HG03460 (cell line): ENCODE measurements around the gene KCNJ13.
"Not testable (repeated sequence)": the region's sequence is repeated elsewhere in the genome, so short reads cannot be mapped to it uniquely, and the experiment has no call there.

ENCODE experiments used
- ATAC-seq: cut with Tn5 transposase; IDR thresholded peaks from one replicate; pipeline ENCODE4 v1.9.1; 2021; ENCODE audit not compliant: unreplicated experiment

KCNJ13 gene

DNA sequence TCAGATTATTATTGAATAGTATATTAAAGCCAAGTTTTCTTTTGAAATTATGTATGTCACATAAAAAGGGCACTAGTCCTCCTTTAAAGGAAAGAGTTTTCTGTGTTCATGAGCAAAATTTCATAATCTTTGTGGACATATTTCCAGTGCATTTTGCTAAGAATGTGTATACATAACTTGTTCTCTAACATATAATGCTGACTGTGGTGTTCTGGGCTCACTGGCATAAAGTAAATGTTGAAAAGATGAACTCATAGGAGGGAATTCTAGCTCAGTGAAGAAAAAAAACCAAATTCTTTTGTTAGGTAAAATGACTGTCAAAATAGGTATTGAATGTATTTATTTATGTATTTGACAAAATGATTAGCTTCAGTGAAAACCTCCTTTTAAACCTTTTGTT is 6.2 kb downstream of the KCNJ13 start:
- no peak for ATAC-seq

DNA sequence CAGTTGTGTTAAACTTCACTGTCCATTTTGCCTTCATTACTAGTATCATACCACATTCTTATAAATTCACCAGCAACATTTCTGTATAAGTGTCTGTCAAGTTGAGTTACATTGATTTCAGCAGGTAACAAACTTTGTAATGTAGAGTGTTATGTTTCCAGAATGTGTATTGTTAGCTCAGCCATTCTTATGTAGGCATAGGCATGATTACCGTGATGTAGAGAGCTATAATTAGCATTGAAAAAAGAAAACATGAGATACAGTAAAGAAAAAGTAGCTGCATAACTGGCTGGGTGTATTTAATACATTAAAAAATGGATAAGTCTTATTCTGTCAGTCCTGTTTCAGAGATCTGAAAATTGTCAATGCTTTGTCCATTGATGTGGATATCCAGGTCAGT is 8.5 kb downstream of the KCNJ13 start:
- no peak for ATAC-seq

DNA sequence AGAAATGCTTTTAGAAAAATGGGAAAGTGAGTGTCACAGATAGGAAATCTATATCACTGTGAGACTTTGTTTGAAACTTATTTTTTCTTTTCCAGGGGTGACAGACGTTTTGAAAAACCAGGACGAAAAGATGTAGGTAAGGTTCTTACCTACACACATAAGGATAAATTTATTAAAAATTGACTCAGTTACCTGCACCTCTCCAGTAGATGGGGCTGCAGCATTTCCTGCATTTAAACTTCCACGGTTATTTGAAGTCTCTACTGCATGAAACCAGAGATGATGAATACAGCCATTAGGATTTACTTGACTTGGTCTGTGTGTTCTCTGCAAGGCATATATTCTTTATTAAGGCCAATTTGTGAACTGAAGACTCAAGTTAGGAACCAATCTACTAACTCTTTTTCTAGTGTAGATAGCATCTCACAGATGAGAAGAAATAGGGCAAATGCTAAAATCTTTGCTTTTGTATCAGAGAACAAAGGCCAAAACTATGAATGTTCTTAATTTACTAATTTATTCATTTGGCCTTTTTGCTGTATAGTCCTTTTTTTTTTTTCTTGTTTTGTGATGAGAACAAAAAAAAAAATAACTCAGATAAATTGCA is 15.0 kb downstream of the KCNJ13 start:
- no peak for ATAC-seq

DNA sequence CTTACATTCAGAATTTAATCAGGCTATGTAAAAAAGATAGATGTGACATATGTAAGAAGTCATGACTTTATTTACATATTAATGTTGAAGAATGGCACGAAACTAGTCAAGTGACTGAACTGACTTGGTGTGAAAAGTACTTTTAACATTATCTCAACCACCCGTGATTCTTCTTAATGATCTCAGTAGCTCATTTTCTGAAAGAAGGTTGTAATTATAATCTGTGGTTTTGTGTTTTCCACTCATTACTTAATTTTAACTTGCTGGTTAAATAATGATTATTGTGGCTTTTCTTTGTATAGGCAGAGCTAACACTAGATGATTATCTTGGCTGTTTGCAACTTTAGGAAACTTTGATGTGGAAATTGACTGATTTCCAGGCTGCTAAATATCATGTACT is 18.5 kb downstream of the KCNJ13 start:
- no peak for ATAC-seq

DNA sequence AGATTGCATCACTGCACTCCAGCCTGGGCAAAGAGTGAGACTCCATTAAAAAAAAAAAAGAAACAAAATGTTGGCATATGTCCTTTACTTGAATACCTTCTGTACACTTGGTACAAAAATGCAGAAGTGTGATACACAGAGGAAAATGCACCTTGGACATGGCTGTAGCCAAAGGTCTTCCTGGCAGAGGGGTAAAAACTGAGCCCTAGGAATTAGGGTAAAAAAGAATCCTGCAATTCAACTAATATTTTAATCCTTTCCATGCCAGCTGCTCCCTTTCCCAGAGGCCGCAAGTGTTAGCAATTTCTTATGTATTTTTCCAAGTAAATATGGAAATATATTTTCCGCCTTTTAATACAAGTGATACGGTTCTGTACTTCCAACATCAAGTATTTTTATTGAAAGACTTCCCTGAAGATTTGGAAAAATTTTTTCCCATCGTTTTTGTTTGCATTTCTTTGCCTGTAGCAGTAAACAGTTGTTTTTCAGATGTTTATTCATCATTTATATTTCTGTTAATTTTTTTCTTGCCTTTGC is 26.2 kb downstream of the KCNJ13 start:
- ATAC-seq = no peak

DNA sequence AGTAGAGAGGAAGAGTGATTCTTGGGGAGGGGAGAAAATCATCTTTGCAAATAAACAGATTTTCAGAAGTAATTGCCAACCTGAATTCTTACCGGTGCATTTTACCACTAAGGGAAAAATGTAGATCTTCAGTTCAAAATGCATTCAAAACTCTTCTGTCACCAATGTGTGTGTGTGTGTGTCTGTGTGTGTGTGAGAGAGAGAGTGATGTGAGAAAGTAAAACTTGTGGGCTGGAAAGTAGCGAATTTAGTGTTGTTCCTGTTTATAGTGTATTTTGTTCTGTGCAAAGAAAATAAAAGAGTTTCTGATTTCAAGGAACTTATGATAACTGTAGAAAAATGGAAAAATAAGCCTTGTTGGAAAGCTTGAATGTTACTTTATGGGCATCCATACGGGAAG is 27.0 kb downstream of the KCNJ13 start:
- ATAC-seq = no peak

DNA sequence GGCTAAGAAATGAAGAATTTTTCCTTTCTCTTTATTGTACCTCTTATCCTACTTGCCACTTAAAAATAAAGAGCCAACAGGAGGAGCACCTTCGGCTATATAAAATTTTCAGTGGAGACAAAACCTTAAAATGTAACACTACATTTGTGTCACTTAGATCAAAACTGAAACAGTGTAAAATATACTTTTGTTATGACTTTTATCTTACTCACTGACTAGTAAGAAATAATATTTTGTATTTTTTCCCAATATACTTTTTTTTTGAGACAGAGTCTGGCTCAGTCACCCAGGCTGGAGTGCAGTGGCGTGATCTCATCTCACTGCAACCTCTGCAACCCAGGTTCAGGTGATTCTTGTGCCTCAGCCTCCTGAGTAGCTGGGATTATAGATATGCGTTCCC is 28.3 kb downstream of the KCNJ13 start:
- no peak for ATAC-seq

DNA sequence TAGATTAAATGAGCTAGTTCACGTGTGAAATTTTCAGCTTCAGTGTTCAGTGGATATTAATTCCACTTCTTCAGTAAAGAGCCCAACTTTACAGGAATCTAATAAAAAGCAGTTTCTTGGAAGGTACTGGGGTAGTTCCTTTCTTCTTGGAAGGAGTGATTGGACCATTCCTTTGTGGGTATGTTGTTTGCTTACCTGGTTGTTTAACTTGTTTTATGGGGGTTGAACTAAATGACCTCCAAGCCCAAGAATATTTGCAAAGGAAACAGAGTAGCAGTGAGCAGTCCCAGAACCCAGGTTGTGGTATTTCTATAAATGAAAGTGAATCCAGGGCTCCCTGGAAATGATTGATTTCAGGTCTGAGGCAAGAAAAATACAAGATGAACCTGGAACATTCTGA is 31.4 kb downstream of the KCNJ13 start:
- no peak for ATAC-seq

DNA sequence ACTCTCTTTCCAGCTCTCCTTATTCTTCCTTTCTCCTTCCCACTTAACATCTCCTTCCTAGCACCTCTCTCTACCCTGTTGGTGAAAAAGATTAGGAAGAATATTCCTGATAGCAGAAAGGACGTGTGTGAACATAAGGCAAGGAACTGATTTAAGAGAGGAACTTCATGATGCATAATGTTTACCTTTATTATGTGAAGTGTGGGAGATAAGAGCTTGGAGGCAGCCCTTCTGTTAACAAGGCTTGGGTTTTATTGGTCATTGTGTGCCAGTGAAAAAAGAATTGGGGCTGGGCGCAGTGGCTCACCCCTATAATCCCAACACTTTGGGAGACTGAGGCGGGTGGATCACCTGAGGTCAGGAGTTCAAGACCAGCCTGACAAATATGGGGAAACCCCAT is 34.4 kb downstream of the KCNJ13 start:
- no peak for ATAC-seq

DNA sequence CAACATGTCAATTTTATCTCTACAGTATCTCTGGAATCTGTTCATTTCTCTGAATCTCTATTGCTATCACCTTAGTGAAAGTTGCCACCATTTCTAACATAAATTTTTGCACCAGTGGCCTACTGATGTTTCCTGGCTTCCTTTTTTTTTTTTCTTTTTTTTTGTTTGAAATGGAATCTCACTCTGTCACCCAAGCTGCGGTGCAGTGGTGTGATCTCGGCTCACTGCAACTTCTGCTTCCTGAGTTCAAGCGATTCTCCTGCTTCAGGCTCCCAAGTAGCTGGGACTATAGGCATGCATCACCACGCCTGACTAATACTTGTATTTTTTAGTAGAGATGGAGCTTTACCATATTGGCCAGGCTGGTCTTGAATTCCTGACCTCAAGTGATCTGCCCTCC is 35.1 kb downstream of the KCNJ13 start:
- no peak for ATAC-seq

DNA sequence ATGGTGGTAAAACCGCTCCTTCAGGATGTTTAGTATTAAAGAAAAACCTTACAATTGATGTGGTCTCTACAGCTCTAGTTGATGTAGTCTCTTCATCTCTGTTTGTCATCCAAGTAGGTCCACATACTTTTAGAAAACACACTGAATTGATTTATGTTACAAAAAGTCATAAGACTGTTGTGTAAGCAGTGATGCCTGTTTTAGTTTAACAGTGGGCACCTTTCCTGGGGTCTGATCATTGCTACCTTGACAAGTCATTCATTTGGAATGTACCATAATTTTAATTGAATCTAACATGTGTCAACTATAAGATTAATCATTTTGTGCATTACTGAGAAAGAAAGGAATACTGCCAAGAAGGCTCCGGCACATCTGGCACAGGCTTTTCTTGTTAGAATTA is 44.9 kb downstream of the KCNJ13 start:
- no peak for ATAC-seq

DNA sequence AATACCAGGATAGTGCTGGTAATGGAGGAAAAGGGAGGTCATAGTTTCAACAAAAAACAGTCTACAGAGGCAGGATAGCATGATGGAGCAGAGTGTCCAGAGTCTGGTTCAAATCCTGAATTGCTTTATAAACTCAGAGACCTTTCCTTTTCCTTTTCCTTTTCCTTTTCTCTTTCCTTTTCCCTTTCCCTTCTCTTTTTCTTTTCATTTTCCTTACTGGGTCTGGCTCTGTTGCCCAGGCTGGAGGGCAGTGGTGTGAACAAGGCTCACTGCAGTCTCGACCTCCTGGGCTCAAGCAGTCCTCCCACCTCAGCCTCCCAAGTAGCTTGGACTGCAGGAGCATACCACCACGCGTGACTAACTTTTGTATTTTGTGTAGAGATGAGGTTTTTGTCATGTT is 47.6 kb downstream of the KCNJ13 start:
- ATAC-seq = no peak

DNA sequence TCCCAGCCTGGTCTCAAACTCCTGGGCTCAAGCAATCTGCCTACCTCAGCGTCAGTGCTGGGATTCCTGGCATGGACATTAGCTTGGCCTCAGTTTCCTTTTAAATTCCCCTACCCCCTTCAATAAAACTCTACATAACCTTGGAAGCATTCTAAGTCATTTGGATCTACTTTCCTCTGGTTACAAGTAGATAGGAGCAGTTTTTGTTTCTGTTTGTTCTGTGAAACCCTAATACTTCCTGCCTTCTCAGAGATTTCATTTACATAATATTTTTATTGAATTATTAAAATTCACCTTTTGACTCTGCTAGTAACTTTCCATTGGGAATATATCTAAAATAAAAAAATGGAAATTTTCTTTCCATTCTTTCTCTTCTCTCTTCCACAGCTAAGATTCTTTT is 53.3 kb downstream of the KCNJ13 start:
- no peak for ATAC-seq

DNA sequence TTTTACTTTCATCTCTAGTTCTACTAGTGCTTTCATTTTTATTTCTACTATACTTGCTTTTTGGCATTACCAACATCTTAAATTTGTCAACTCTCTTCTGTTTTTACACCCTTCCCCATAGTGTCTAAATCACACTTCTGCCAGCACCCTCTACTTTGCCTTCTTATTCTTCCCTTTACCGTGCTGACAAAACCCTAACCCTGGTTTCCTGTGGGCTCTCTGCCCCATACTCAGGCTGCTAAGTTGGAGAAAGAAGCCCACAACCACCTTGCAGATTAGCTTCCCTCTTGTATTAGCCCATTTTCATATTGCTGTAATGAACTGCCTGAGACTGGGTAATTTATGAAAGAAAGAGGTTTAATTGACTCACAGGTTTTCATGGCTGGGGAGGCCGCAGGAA is 54.5 kb downstream of the KCNJ13 start:
- ATAC-seq = no peak

DNA sequence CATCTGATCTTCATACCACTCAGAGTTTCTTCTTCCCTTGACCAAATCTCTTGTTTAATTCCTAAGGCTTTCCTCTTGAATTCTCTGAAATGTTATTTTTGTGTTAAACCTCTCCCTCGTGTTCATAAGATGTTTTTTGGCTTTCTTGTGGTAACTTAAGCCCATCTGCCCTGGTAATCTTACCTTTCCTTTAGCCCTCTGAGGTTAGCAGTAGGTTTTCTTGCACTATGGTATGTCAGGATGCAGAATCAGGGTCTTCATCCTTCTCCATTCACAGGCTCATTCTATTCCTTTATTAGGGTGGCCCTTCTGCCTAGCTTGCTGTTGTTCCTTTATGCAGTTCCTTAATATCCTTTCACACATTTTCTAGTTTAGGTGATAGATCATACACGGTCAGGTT is 55.1 kb downstream of the KCNJ13 start:
- ATAC-seq = no peak

DNA sequence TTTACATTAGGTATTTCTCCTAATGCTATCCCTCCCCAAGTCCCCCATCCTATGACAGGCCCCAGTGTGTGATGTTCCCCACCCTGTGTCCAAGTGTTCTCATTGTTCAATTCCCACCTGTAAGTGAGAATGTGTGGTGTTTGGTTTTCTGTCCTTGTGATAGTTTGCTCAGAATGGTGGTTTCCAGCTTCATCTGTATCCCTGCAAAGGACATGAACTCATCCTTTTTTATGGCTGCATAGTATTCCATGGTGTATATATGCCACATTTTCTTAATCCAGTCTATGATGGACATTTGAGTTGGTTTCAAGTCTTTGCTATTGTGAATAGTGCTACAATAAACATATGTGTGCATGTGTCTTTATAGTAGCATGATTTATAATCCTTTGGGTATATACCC is 56.3 kb downstream of the KCNJ13 start:
- ATAC-seq = not testable (repeated sequence)
